K562 (cell line): ENCODE results near the gene TMEM267. TPM values are rescaled to one million over a fixed set of nuclear protein-coding genes. Genes with fewer than 3 reads are reported as not detected.

ENCODE experiments used
- CREB1 ChIP-seq, 2 experiments: sonication (generic) in 1 of 2; formaldehyde crosslinking in 1 of 2; IDR thresholded peaks; 2 replicates each; pipeline versions ENCODE4 v1.6.1 to v1.8.0; 2012 to 2022; ENCODE audit warnings: inconsistent platforms in 1 of 2, mild to moderate bottlenecking in 1 of 2, missing genetic modification reagents in 1 of 2, moderate library complexity in 1 of 2
- L3MBTL2 ChIP-seq: fragments of 450-650 bp; IDR thresholded peaks from 2 replicates; pipeline ENCODE4 v1.6.1; 2016; ENCODE audit warnings: mild to moderate bottlenecking, moderate library complexity
- NELFE ChIP-seq: IDR thresholded peaks from 2 replicates; pipeline ENCODE4 v1.6.1; 2011; ENCODE audit warnings: mild to moderate bottlenecking; ENCODE audit not compliant: insufficient read depth, insufficient read length
- TBL1XR1 ChIP-seq, 2 experiments: IDR thresholded peaks; 2 replicates each; pipeline ENCODE4 v1.6.1; 2012; ENCODE audit warnings: improper control_type of control experiment in 2 of 2, low read length in 2 of 2, mild to moderate bottlenecking in 1 of 2
- TCF7L2 ChIP-seq: fragments of 150-350 bp; IDR thresholded peaks from 2 replicates; pipeline ENCODE4 v1.6.1; 2016; ENCODE audit warnings: low read depth, mild to moderate bottlenecking, low read length, moderate library complexity
- polyA plus RNA-seq, 8 experiments: library from polyadenylated mRNA; depleted of rRNA in 4 of 8; stranded (reverse) in 5 of 8; unstranded in 3 of 8; fragments of >200 nt; fragmentation: Nextera tagmentation in 2 of 8; fragmentation: Illumina TruSeq in 1 of 8; extraction: Ambion mirVana in 2 of 8; extraction: Trizol in 1 of 8; gene quantifications; 2 replicates each; pipeline versions ENCODE4 v1.2.1 to v1.2.3, GENCODE V29; 2011 to 2014; ENCODE audit warnings: inconsistent platforms in 1 of 8, missing spikeins in 1 of 8
- total RNA-seq, 7 experiments: library from RNA; depleted of rRNA in 6 of 7; stranded (reverse); fragments of >200 nt in 6 of 7; fragmentation: Illumina TruSeq in 2 of 7; extraction: Trizol in 2 of 7; gene quantifications; 2 replicates each; pipeline versions ENCODE4 v1.2.1 to v1.2.3, GENCODE V29; 2011 to 2021; ENCODE audit warnings: low replicate concordance in 1 of 7
- TF ChIP-seq, protein P1 (sequence below): fragments of 250-450 bp; sonication (Bioruptor Pico); IDR thresholded peaks from 2 replicates; pipeline ENCODE4 v1.5.0; 2021
- TF ChIP-seq, protein P2 (sequence below): fragments of 450-650 bp; IDR thresholded peaks from 2 replicates; pipeline ENCODE4 v1.6.1; 2016; ENCODE audit warnings: mild to moderate bottlenecking, moderate library complexity
- TF ChIP-seq, protein P3 (sequence below): fragments of 450-650 bp; formaldehyde crosslinking; IDR thresholded peaks from 2 replicates; pipeline ENCODE4 v1.4.0; 2020; ENCODE audit warnings: mild to moderate bottlenecking, moderate library complexity

The TMEM267 gene
- total and polyA plus RNA-seq, 9 of the 15 experiments (the other 6 are each of a cell fraction or from before 2014, with no cell fraction given): 8.1 to 61.1 (median 17.8) TPM

DNA sequence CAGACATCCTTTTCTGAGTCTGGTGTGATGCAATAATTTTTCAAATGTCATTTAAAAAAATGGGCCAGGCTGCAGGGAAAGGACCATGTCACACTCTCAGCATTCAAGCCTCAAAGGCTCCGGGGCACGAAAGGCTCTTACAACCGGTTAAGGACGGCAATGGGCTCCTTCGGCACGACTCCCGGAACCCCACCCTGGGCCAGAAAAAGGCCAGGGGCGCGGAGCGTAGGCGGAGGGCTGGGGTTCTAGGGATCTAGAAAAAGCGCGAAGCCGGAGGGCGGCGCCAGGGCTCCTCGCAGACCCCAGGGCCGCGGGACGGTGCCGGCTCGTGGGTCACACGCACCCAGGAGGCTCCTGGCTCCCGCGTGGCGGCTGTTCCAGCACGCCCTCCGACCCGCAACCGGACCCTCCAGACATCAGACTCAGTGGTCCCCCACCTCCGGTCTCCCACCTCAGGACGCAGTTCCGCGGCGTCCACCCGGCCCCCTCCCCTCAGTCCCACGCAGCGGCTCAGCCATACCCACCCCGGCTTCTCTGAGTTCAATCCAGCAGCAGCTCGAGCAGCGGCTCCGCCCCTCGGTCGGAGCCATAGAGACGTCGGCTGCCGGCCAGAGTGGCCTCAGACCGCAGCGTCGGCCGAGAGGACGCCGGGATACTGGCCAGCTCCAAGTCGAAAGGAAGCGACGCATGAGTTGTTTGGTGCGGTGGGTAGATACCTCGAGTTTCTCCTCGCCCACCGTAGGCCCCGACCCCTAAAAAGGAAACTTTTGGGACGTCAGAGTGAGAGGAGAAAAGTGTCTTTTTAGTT, at the start of gene TMEM267 (continued):
- TF ChIP-seq TCF7L2 (no peak), TBL1XR1 (IDR thresholded peaks at IDR 0.05; ENCODE audit: low read length in 2 of 2) (peak in 1 of 2 experiments; percentile 81; a peak in 2 of 4 replicates), NELFE (no peak), CREB1 (IDR thresholded peaks at IDR 0.05) (peak; percentile 55), CREB1 (CRISPR knock-in tag; IDR thresholded peaks at IDR 0.05) (peak; percentile 5; the same call in 1 of the 2 replicates), L3MBTL2 (peak; percentile 55; the same call in 1 of the 2 replicates)
- TF ChIP-seq, protein P1, sequence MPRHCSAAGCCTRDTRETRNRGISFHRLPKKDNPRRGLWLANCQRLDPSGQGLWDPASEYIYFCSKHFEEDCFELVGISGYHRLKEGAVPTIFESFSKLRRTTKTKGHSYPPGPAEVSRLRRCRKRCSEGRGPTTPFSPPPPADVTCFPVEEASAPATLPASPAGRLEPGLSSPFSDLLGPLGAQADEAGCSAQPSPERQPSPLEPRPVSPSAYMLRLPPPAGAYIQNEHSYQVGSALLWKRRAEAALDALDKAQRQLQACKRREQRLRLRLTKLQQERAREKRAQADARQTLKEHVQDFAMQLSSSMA (CRISPR knock-in tag): no peak
- TF ChIP-seq, protein P2, sequence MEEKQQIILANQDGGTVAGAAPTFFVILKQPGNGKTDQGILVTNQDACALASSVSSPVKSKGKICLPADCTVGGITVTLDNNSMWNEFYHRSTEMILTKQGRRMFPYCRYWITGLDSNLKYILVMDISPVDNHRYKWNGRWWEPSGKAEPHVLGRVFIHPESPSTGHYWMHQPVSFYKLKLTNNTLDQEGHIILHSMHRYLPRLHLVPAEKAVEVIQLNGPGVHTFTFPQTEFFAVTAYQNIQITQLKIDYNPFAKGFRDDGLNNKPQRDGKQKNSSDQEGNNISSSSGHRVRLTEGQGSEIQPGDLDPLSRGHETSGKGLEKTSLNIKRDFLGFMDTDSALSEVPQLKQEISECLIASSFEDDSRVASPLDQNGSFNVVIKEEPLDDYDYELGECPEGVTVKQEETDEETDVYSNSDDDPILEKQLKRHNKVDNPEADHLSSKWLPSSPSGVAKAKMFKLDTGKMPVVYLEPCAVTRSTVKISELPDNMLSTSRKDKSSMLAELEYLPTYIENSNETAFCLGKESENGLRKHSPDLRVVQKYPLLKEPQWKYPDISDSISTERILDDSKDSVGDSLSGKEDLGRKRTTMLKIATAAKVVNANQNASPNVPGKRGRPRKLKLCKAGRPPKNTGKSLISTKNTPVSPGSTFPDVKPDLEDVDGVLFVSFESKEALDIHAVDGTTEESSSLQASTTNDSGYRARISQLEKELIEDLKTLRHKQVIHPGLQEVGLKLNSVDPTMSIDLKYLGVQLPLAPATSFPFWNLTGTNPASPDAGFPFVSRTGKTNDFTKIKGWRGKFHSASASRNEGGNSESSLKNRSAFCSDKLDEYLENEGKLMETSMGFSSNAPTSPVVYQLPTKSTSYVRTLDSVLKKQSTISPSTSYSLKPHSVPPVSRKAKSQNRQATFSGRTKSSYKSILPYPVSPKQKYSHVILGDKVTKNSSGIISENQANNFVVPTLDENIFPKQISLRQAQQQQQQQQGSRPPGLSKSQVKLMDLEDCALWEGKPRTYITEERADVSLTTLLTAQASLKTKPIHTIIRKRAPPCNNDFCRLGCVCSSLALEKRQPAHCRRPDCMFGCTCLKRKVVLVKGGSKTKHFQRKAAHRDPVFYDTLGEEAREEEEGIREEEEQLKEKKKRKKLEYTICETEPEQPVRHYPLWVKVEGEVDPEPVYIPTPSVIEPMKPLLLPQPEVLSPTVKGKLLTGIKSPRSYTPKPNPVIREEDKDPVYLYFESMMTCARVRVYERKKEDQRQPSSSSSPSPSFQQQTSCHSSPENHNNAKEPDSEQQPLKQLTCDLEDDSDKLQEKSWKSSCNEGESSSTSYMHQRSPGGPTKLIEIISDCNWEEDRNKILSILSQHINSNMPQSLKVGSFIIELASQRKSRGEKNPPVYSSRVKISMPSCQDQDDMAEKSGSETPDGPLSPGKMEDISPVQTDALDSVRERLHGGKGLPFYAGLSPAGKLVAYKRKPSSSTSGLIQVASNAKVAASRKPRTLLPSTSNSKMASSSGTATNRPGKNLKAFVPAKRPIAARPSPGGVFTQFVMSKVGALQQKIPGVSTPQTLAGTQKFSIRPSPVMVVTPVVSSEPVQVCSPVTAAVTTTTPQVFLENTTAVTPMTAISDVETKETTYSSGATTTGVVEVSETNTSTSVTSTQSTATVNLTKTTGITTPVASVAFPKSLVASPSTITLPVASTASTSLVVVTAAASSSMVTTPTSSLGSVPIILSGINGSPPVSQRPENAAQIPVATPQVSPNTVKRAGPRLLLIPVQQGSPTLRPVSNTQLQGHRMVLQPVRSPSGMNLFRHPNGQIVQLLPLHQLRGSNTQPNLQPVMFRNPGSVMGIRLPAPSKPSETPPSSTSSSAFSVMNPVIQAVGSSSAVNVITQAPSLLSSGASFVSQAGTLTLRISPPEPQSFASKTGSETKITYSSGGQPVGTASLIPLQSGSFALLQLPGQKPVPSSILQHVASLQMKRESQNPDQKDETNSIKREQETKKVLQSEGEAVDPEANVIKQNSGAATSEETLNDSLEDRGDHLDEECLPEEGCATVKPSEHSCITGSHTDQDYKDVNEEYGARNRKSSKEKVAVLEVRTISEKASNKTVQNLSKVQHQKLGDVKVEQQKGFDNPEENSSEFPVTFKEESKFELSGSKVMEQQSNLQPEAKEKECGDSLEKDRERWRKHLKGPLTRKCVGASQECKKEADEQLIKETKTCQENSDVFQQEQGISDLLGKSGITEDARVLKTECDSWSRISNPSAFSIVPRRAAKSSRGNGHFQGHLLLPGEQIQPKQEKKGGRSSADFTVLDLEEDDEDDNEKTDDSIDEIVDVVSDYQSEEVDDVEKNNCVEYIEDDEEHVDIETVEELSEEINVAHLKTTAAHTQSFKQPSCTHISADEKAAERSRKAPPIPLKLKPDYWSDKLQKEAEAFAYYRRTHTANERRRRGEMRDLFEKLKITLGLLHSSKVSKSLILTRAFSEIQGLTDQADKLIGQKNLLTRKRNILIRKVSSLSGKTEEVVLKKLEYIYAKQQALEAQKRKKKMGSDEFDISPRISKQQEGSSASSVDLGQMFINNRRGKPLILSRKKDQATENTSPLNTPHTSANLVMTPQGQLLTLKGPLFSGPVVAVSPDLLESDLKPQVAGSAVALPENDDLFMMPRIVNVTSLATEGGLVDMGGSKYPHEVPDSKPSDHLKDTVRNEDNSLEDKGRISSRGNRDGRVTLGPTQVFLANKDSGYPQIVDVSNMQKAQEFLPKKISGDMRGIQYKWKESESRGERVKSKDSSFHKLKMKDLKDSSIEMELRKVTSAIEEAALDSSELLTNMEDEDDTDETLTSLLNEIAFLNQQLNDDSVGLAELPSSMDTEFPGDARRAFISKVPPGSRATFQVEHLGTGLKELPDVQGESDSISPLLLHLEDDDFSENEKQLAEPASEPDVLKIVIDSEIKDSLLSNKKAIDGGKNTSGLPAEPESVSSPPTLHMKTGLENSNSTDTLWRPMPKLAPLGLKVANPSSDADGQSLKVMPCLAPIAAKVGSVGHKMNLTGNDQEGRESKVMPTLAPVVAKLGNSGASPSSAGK: peak; percentile 84
- TF ChIP-seq, protein P3, sequence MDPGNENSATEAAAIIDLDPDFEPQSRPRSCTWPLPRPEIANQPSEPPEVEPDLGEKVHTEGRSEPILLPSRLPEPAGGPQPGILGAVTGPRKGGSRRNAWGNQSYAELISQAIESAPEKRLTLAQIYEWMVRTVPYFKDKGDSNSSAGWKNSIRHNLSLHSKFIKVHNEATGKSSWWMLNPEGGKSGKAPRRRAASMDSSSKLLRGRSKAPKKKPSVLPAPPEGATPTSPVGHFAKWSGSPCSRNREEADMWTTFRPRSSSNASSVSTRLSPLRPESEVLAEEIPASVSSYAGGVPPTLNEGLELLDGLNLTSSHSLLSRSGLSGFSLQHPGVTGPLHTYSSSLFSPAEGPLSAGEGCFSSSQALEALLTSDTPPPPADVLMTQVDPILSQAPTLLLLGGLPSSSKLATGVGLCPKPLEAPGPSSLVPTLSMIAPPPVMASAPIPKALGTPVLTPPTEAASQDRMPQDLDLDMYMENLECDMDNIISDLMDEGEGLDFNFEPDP (CRISPR knock-in tag): no peak; the same call in 1 of the 2 replicates
